ENCODE results near the gene SESN1.

- TF ChIP-seq EZH2 (IDR thresholded peaks at IDR 0.05; ENCODE audit: borderline replicate concordance, low read length) = no peak
- TF ChIP-seq CTCF (conservative IDR thresholded peaks at IDR 0.05 in 1 of 2, IDR thresholded peaks at IDR 0.05 in 1 of 2; ENCODE audit: extremely low read depth in 1 of 2, insufficient read depth in 1 of 2, low read depth in 1 of 2, low read length in 2 of 2) = no peak
These were observed 79.5 kb downstream of the SESN1 start for GRCh38 chr6:109015176-109015575.

Measured in mammary epithelial cell (primary cell).